Hippocampal formation (tissue), 2 donors: ENCODE data around the gene RHAG.

ENCODE experiments used
- DNase-seq, 2 donors: peaks; one replicate each; lab custom pipeline; 2025; lab: John Stamatoyannopoulos, UW

Gene RHAG

GRCh38 chr6:49564552-49564951 is 72.1 kb downstream of the RHAG start:
- DNase-seq: no peak

- no peak for DNase-seq
Measured at GRCh38 chr6:49563006-49563886, 73.4 kb downstream of the RHAG start.

- no peak for DNase-seq
Measured at GRCh38 chr6:49558238-49558637, 78.4 kb downstream of the RHAG start.

GRCh38 chr6:49557177-49557576 is 79.5 kb downstream of the RHAG start:
- DNase-seq: no peak

GRCh38 chr6:49556429-49556837 is 80.2 kb downstream of the RHAG start:
- no peak for DNase-seq

GRCh38 chr6:49555951-49556350 is 80.7 kb downstream of the RHAG start:
- DNase-seq: no peak
